Ectodermal cell (in vitro differentiated cells): ENCODE data around the gene HOXA2.

Experiments used
- H3K27ac ChIP-seq: 2 replicates; pipeline ENCODE4 v1.7.0; 2013; ENCODE audit warnings: mild to moderate bottlenecking, low read depth, low read length; ENCODE audit not compliant: insufficient read depth, poor library complexity, severe bottlenecking
- H3K27me3 ChIP-seq: 2 replicates; pipeline ENCODE4 v1.7.0; 2013; ENCODE audit warnings: mild to moderate bottlenecking, low read length; ENCODE audit not compliant: insufficient read depth, control insufficient read depth, poor library complexity, severe bottlenecking
- H3K36me3 ChIP-seq: one replicate; pipeline ENCODE4 v1.7.0; 2013; ENCODE audit warnings: low read length; ENCODE audit not compliant: control insufficient read depth, insufficient read depth
- H3K4me1 ChIP-seq: one replicate; pipeline ENCODE4 v1.7.0; 2013; ENCODE audit warnings: low read length; ENCODE audit not compliant: control insufficient read depth, insufficient read depth
- H3K4me3 ChIP-seq: 2 replicates; pipeline ENCODE4 v1.7.0; 2013; ENCODE audit warnings: low read depth, low read length, control low read depth; ENCODE audit not compliant: insufficient read depth
- H3K9me3 ChIP-seq: 2 replicates; pipeline ENCODE4 v1.7.0; 2013; ENCODE audit warnings: mild to moderate bottlenecking, low read length, moderate library complexity; ENCODE audit not compliant: control insufficient read depth
- WGBS, 2 experiments: methylation state at CpG; one replicate each; pipeline ENCODE4 v1.1.7; 2013; ENCODE audit warnings: missing lambda C conversion rate in 2 of 2; 5-methylcytosine and 5-hydroxymethylcytosine counted together

Gene HOXA2

GRCh38 chr7:27131390-27131819, 28.9 kb upstream of the HOXA2 start:
- H3K27me3 ChIP-seq: peaks cover 100% of the 10 kb centered on the region
- H3K27ac ChIP-seq: no peak overlapping the region
- WGBS, 2 experiments: 6 to 7% methylated on average over 12 of the region's 12 CpGs
- H3K9me3 ChIP-seq: no peaks in the 10 kb centered on the region
- H3K36me3 ChIP-seq: no peaks in the 10 kb centered on the region
- H3K4me3 ChIP-seq: no peak overlapping the region
- no peaks in the 10 kb centered on the region for H3K4me1 ChIP-seq

GRCh38 chr7:27130540-27131389, 28.3 kb upstream of the HOXA2 start, which contains the start of gene HOXA4:
Gene HOXA4, minus strand, starts transcription at chr7:27130757. Its CDS starts 24 bp downstream, at chr7:27130733.
- H3K9me3 ChIP-seq: no peaks in the 10 kb centered on the region
- H3K4me3 ChIP-seq: peak within 1 kb of the TSS; percentile 31
- H3K4me1 ChIP-seq: no peaks in the 10 kb centered on the region
- no peak within 1 kb of the TSS for H3K27ac ChIP-seq
- H3K36me3 ChIP-seq: no peaks in the 10 kb centered on the region
- WGBS, 2 experiments: 1% methylated on average over 66 to 67 of the region's 67 CpGs
- peaks cover 100% of the 10 kb centered on the region for H3K27me3 ChIP-seq

DNA sequence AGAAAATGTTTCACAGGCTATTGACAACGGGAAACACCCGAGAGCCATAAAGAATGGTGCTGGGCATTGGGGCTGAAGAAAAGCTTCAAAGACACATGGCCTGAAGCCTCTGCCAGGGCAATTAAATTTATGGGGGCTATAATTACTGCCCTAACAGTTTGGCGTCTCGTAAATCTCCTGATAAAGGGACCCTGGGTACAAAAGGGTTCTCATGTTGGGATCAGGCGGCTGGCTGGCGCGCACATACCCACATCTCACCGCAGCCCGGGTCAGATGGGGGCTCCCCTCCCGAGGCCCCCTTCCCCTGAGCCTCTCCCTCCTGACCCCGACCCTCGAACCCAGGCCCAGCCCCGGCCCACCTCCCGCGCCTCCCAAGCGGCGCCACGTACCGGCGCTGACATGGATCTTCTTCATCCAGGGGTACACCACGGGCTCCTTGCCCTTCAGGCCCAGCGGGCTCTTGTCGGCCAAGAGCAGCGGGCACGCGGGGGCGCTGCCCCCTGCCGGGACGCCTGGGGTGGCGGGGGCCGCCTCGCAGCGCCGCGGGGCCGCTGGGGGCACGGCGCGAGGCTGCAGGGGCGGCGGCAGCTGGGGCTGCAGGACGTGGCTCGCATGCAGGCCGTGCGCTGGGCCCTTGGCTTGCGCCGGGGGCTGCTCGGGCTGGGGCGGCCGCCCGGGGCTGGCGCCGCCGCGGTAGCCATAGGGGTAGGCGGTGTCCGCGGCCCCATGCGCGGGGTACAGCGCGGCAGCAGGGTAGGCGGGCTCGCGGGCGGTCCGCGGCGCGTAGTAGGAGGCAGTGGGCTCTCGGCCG, 27.5 kb upstream of the HOXA2 start:
- Histone ChIP-seq H3K36me3 (no peaks in the 10 kb centered on the region), H3K4me3 (no peak overlapping the region), H3K4me1 (no peaks in the 10 kb centered on the region), H3K9me3 (no peaks in the 10 kb centered on the region), H3K27me3 (peaks cover 100% of the 10 kb centered on the region), H3K27ac (no peak overlapping the region)
- 1 to 3% methylated on average over 72 of the region's 72 CpGs for WGBS, 2 experiments

DNA sequence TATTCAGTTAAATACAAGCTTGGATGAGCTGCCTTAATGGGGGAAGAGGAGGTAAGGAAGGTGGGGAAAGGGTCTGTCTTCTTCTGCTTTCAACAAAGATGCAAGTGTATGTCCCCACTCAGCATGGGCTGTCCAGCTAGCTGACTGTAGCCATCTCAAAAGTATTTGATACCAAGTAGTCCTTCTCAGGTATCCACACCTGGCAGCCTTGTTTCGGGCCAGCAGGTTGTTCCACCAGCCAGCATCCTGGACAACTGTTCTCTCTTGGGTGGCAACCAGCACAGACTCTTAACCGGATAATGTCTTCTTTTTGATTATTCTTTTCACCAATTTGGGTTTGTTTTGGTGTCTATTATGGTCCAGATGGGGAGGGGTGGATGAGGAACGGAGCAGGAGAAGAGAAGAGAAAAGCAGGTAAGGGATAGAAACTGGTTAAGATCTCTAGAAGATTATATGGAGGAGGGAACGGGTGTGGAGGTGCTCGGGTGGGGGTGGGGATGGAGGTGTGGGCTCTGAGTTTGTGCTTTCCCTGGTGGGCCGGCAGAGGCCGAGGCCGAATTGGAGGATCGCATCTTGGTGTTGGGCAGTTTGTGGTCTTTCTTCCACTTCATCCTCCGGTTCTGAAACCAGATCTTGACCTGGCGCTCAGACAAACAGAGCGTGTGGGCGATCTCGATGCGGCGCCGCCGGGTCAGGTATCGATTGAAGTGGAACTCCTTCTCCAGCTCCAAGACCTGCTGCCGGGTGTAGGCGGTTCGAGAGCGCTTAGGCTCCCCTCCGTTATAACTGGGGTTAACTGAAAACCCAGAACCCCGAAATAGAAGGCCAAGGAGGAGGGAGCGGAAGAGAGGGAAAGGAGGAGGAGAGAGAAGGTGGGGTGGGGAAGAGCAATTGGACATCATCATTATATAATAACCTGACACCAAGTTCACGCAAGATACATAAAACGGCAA, 26.6 kb upstream of the HOXA2 start:
- Histone ChIP-seq H3K4me1 (no peaks in the 10 kb centered on the region), H3K27me3 (peaks cover 100% of the 10 kb centered on the region), H3K4me3 (no peak overlapping the region), H3K9me3 (no peaks in the 10 kb centered on the region), H3K27ac (no peak overlapping the region), H3K36me3 (no peaks in the 10 kb centered on the region)
- WGBS, 2 experiments: 10 to 13% methylated on average over 27 to 28 of the region's 28 CpGs

- Histone ChIP-seq H3K9me3 (no peaks in the 10 kb centered on the region), H3K4me1 (no peaks in the 10 kb centered on the region), H3K27me3 (peaks cover 100% of the 10 kb centered on the region), H3K4me3 (no peak overlapping the region), H3K27ac (no peak overlapping the region), H3K36me3 (no peaks in the 10 kb centered on the region)
- WGBS, 2 experiments: 12 to 19% methylated on average over 2 of the region's 2 CpGs
Measured at GRCh38 chr7:27128034-27128433, 25.6 kb upstream of the HOXA2 start.

DNA sequence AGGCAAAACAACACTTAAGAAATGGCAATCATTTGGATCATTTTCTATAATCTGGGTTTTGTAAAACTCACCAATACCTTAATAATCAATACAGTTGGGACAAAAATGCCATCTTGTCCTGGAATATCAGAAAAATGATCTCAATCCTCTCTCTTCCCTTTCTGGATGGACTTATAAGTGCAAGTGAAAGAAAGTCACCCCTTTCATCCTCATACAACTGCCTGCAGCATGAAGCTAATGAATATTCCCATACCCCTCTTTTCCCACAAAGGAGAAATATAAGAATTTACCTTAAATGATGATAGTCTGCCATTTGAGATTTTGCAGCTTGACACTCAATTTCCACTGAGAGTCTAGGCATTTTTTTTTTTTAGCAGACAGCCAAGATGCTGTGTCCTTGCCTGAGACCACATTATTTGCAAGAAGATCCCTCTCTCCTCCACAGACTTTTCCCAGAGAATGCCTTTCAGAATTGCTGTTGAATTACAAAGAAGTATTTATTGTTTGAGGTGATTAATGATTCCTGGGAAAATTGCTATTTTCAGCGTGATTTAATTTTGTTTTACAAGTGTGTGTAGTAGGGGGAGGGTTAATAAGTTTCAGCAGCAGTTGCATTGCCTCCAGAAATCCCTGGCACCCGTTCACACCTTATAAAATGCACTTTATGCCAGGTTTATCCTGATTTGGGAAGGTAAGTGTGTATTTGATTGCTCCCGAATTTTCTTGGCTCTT, 24.3 kb upstream of the HOXA2 start:
- 8 to 11% methylated on average over 2 to 3 of the region's 3 CpGs for WGBS, 2 experiments
- Histone ChIP-seq H3K27me3 (peaks cover 100% of the 10 kb centered on the region), H3K36me3 (no peaks in the 10 kb centered on the region), H3K9me3 (no peaks in the 10 kb centered on the region), H3K27ac (no peak overlapping the region), H3K4me1 (no peaks in the 10 kb centered on the region), H3K4me3 (no peak overlapping the region)

DNA sequence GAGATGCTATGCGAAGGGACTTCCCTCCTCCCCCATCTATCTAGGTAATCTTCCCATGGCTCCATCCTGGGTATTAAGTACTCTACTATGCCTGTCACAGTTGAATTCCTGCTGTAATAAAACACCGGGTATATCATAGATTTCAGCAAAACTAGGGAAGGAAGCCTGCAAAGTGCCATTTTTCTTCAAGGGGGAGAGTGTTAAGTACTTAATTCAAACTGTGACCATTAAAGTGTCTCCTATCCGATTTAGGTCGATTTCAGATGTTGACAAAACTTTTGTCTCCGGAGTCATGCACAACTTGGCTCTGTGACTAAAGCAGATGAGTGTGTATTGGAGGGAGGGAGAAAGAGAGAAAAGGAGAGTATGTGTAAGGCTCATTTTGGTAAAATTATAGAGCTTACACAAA, 23.5 kb upstream of the HOXA2 start:
- Histone ChIP-seq H3K36me3 (no peaks in the 10 kb centered on the region), H3K27ac (no peak overlapping the region), H3K9me3 (no peaks in the 10 kb centered on the region), H3K4me3 (no peak overlapping the region), H3K4me1 (no peaks in the 10 kb centered on the region), H3K27me3 (peaks cover 100% of the 10 kb centered on the region)
- 11 to 14% methylated on average over 5 of the region's 5 CpGs for WGBS, 2 experiments

DNA sequence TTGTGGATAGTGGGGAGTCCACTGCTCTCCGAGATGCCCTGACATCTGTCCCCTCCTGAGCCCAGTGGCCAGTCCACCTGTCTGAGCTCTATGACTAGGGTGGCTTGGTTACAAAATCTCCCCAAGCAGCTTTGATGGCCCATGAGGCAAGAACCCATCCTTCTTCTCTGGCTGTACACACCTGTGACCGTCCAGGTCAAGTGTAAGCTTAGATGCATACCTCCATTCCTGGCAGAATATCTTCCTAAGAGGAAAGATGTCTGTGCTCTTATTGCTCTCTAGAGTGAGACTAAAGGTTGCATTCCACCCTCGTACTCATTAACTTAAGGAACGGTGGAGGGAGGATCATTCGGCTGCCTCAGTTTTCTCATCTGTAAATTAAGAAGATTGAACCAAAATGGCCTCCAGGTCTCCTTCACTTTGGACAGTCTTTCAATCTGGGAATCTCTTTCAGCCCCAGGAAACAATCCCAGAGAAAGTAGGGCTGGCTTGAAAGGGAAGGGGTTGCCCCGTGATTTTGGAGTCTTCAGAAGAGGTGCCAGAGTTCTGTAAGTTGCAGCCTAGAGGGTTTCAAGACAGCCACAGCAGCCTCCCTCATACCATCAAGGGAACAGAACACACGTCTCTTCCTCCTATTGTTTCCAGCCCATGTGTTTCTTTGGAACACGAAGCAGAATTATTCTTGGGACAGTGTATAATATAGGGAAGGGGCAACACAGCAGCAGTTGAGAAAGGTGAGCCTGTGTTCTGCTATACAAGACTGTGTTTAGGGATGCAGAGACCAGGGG, 22.6 kb upstream of the HOXA2 start:
- Histone ChIP-seq H3K4me3 (no peak overlapping the region), H3K27me3 (peaks cover 100% of the 10 kb centered on the region), H3K27ac (no peak overlapping the region), H3K36me3 (no peaks in the 10 kb centered on the region), H3K9me3 (no peaks in the 10 kb centered on the region), H3K4me1 (no peaks in the 10 kb centered on the region)
- 19 to 27% methylated on average over 8 of the region's 8 CpGs for WGBS, 2 experiments
